ENCODE results near the gene ZNF248. TPM values are rescaled to one million over a fixed set of nuclear protein-coding genes. Genes with fewer than 3 reads are reported as not detected.

The ZNF248 gene
- total RNA-seq, 4 donors from 2014 or later: 7.2 to 51.2 (median 26.9) TPM

- Histone ChIP-seq H3K4me1 (no peaks in the 10 kb centered on the region), H3K27ac (no peak overlapping the region), H3K27me3 (no peaks in the 10 kb centered on the region), H3K9me3 (no peaks in the 10 kb centered on the region), H3K4me3 (no peak overlapping the region), H3K36me3 (no peaks in the 10 kb centered on the region)
- no peak for TF ChIP-seq CTCF (IDR thresholded peaks at IDR 0.05)
- TF ChIP-seq POLR2A (IDR thresholded peaks at IDR 0.05): no peak
- DNase-seq: no peak
- intact Hi-C loops (cut with DNase I; ENCODE audit: low total_unique reads): no loop called here
Measured at GRCh38 chr10:37885850-37886249, 28.4 kb upstream of the ZNF248 start.

- H3K4me3 ChIP-seq: no peak overlapping the region
- intact Hi-C loops (cut with DNase I; ENCODE audit: low total_unique reads): no loop called here
- TF ChIP-seq CTCF (IDR thresholded peaks at IDR 0.05) (no peak), POLR2A (IDR thresholded peaks at IDR 0.05) (no peak)
- no peaks in the 10 kb centered on the region for H3K36me3 ChIP-seq
- H3K4me1 ChIP-seq: no peaks in the 10 kb centered on the region
- H3K27me3 ChIP-seq: no peaks in the 10 kb centered on the region
- H3K27ac ChIP-seq: no peak overlapping the region
- no peak for DNase-seq
- H3K9me3 ChIP-seq: no peaks in the 10 kb centered on the region
Measured at GRCh38 chr10:37872955-37873354, 15.5 kb upstream of the ZNF248 start.

GRCh38 chr10:37872283-37872682 is 14.9 kb upstream of the ZNF248 start:
- Histone ChIP-seq H3K36me3 (no peaks in the 10 kb centered on the region), H3K9me3 (no peaks in the 10 kb centered on the region), H3K4me3 (no peak overlapping the region), H3K4me1 (no peaks in the 10 kb centered on the region), H3K27ac (no peak overlapping the region), H3K27me3 (no peaks in the 10 kb centered on the region)
- TF ChIP-seq POLR2A (IDR thresholded peaks at IDR 0.05): no peak
- TF ChIP-seq CTCF (IDR thresholded peaks at IDR 0.05): no peak
- DNase-seq: no peak
- intact Hi-C loops (cut with DNase I; ENCODE audit: low total_unique reads): no loop called here

GRCh38 chr10:37871568-37872251 is 14.3 kb upstream of the ZNF248 start:
- TF ChIP-seq CTCF (IDR thresholded peaks at IDR 0.05) (no peak), POLR2A (IDR thresholded peaks at IDR 0.05) (no peak)
- no peak overlapping the region for H3K27ac ChIP-seq
- no peaks in the 10 kb centered on the region for H3K27me3 ChIP-seq
- no peaks in the 10 kb centered on the region for H3K36me3 ChIP-seq
- intact Hi-C loops (cut with DNase I; ENCODE audit: low total_unique reads): no loop called here
- H3K4me3 ChIP-seq: no peak overlapping the region
- no peaks in the 10 kb centered on the region for H3K9me3 ChIP-seq
- no peak for DNase-seq
- no peaks in the 10 kb centered on the region for H3K4me1 ChIP-seq

- no peak for TF ChIP-seq CTCF (IDR thresholded peaks at IDR 0.05)
- no peak for TF ChIP-seq POLR2A (IDR thresholded peaks at IDR 0.05)
- no peak overlapping the region for H3K4me3 ChIP-seq
Measured at GRCh38 chr10:37871143-37871542, 13.7 kb upstream of the ZNF248 start.

More at GRCh38 chr10:37871143-37871542, 13.7 kb upstream of the ZNF248 start:
- H3K4me1 ChIP-seq: no peaks in the 10 kb centered on the region
- H3K27ac ChIP-seq: no peak overlapping the region
- intact Hi-C loops (cut with DNase I; ENCODE audit: low total_unique reads): no loop called here
- H3K36me3 ChIP-seq: no peaks in the 10 kb centered on the region
- H3K27me3 ChIP-seq: no peaks in the 10 kb centered on the region
- no peak for DNase-seq
- no peaks in the 10 kb centered on the region for H3K9me3 ChIP-seq
